H1 (cell line): Measurements from ENCODE around the gene FBLIM1. TPM values are rescaled to one million over a fixed set of nuclear protein-coding genes. Genes with fewer than 3 reads are reported as not detected.

Experiments
- CTCF ChIA-PET: fragments of 300-600 bp; sonication (Branson Sonifier 250); formaldehyde crosslinking; loops from one replicate; lab custom pipeline; 2021; ENCODE audit not compliant: partially characterized antibody; lab: Charles Lee
- POLR2A ChIA-PET: fragments of 300-600 bp; sonication (Branson Sonifier 250); formaldehyde crosslinking; loops from one replicate; lab custom pipeline; 2021; ENCODE audit warnings: inconsistent platforms; ENCODE audit not compliant: partially characterized antibody; lab: Charles Lee
- DNase-seq, 2 experiments: peaks; one replicate each; pipeline versions ENCODE4 v3.0.0 to v3.0.0-alpha.2; 2010 to 2022; ENCODE audit warnings: low spot score in 2 of 2, low read depth in 1 of 2, mixed read lengths in 1 of 2
- FAIRE-seq: peaks from 2 replicates; lab custom pipeline; 2011; peaks lifted over from hg19 to GRCh38; lab: Jason Lieb, UNC
- H2AFZ ChIP-seq: 2 replicates; pipeline ENCODE4 v1.8.1; 2012; ENCODE audit warnings: low read length, inconsistent platforms
- H2AK5ac ChIP-seq: 2 replicates; pipeline ENCODE4 v1.6.1; 2013; ENCODE audit warnings: low read depth, low read length
- H2BK120ac ChIP-seq: replicated peaks from 2 replicates; pipeline ENCODE3; 2013; ENCODE audit warnings: low read depth, low read length, inconsistent platforms
- H2BK12ac ChIP-seq: 2 replicates; pipeline ENCODE4 v1.6.1; 2013; ENCODE audit warnings: low read depth, low read length
- H2BK15ac ChIP-seq: 2 replicates; pipeline ENCODE4 v1.6.1; 2013; ENCODE audit warnings: low read length
- H2BK20ac ChIP-seq: 2 replicates; pipeline ENCODE4 v1.6.1; 2013; ENCODE audit warnings: low read length
- H2BK5ac ChIP-seq: 2 replicates; pipeline ENCODE4 v1.6.1; 2013; ENCODE audit warnings: low read depth, low read length
- H3K14ac ChIP-seq: 2 replicates; pipeline ENCODE4 v1.6.1; 2013; ENCODE audit warnings: inconsistent platforms; ENCODE audit not compliant: insufficient read length
- H3K18ac ChIP-seq: 2 replicates; pipeline ENCODE4 v1.6.1; 2013; ENCODE audit warnings: low read length; ENCODE audit errors: extremely low read depth
- H3K23ac ChIP-seq: 2 replicates; pipeline ENCODE4 v1.6.1; 2013; ENCODE audit warnings: inconsistent platforms; ENCODE audit not compliant: insufficient read length
- H3K23me2 ChIP-seq: 2 replicates; pipeline ENCODE4 v1.6.1; 2013; ENCODE audit warnings: low read depth, low read length
- H3K27ac ChIP-seq: 2 replicates; pipeline ENCODE4 v1.6.1; 2011; ENCODE audit warnings: low read depth, low read length, inconsistent platforms
- H3K27me3 ChIP-seq, 4 experiments: replicated peaks in 1 of 4; 1 replicate in 1 of 4; 2 replicates in 3 of 4; pipeline versions ENCODE4 v1.6.1 to v1.8.1; 2011 to 2013; ENCODE audit warnings: low read length in 3 of 4, mild to moderate bottlenecking in 3 of 4, inconsistent platforms in 2 of 4, mixed read lengths in 2 of 4, moderate library complexity in 1 of 4; ENCODE audit not compliant: control insufficient read depth in 3 of 4, insufficient read depth in 3 of 4; ENCODE audit errors: extremely low read depth in 1 of 4
- H3K36me3 ChIP-seq, 4 experiments: 2 replicates each; pipeline versions ENCODE4 v1.6.1 to v1.8.1; 2011 to 2013; ENCODE audit warnings: mild to moderate bottlenecking in 4 of 4, low read length in 3 of 4, moderate library complexity in 2 of 4, control low read depth in 1 of 4, inconsistent platforms in 1 of 4; ENCODE audit not compliant: insufficient read depth in 4 of 4, control insufficient read depth in 2 of 4
- H3K4ac ChIP-seq: replicated peaks from 2 replicates; pipeline ENCODE3; 2013; ENCODE audit warnings: low read length, low read depth, mixed read lengths, inconsistent platforms; ENCODE audit not compliant: insufficient read length
- H3K4me1 ChIP-seq, 4 experiments: replicated peaks in 1 of 4; 1 replicate in 1 of 4; 2 replicates in 3 of 4; pipeline versions ENCODE4 v1.6.1 to v1.8.1; 2011 to 2013; ENCODE audit warnings: low read length in 3 of 4, inconsistent platforms in 2 of 4, mixed read lengths in 1 of 4; ENCODE audit not compliant: insufficient read depth in 4 of 4, control insufficient read depth in 3 of 4
- H3K4me2 ChIP-seq, 2 experiments: 2 replicates each; pipeline versions ENCODE4 v1.6.1 to v1.8.1; 2011 to 2013; ENCODE audit warnings: low read depth in 2 of 2, low read length in 2 of 2, control low read depth in 1 of 2, inconsistent platforms in 1 of 2, mild to moderate bottlenecking in 1 of 2; ENCODE audit not compliant: insufficient read depth in 1 of 2
- H3K4me3 ChIP-seq, 4 experiments: fragments of 200-600, 300-600 bp in 1 of 4; sonication (generic), shearing (Covaris generic), sonication (Bioruptor Twin) in 1 of 4; 2 replicates each; pipeline versions ENCODE4 v1.5.1 to v1.8.1; 2011 to 2016; ENCODE audit warnings: low read length in 4 of 4, low read depth in 3 of 4, control low read depth in 2 of 4, inconsistent platforms in 2 of 4, mild to moderate bottlenecking in 2 of 4, mixed read lengths in 1 of 4, moderate library complexity in 1 of 4; ENCODE audit not compliant: insufficient read depth in 2 of 4; ENCODE audit errors: extremely low read depth in 1 of 4
- H3K56ac ChIP-seq: replicated peaks from 2 replicates; pipeline ENCODE3; 2013; ENCODE audit warnings: low read depth, mild to moderate bottlenecking, mixed read lengths, low read length, inconsistent platforms; ENCODE audit not compliant: insufficient read length
- H3K79me1 ChIP-seq: 2 replicates; pipeline ENCODE4 v1.6.1; 2013; ENCODE audit warnings: low read depth, low read length, control low read depth
- H3K79me2 ChIP-seq, 2 experiments: 2 replicates each; pipeline versions ENCODE4 v1.6.1 to v1.8.1; 2012 to 2013; ENCODE audit warnings: low read length in 2 of 2, mild to moderate bottlenecking in 2 of 2, inconsistent platforms in 1 of 2; ENCODE audit not compliant: insufficient read depth in 2 of 2, control insufficient read depth in 1 of 2
- H3K9ac ChIP-seq, 4 experiments: replicated peaks in 1 of 4; 1 replicate in 1 of 4; 2 replicates in 3 of 4; pipeline versions ENCODE4 v1.6.1 to v1.8.1; 2011 to 2013; ENCODE audit warnings: low read depth in 3 of 4, low read length in 3 of 4, control low read depth in 2 of 4, mild to moderate bottlenecking in 2 of 4, moderate library complexity in 2 of 4, inconsistent platforms in 1 of 4; ENCODE audit errors: extremely low read depth in 1 of 4
- H3K9me3 ChIP-seq, 2 experiments: 2 replicates each; pipeline versions ENCODE4 v1.6.1 to v1.8.1; 2012 to 2013; ENCODE audit warnings: mild to moderate bottlenecking in 2 of 2, moderate library complexity in 2 of 2, control low read depth in 1 of 2, inconsistent platforms in 1 of 2, low read depth in 1 of 2, low read length in 1 of 2, mixed read lengths in 1 of 2; ENCODE audit not compliant: insufficient read depth in 2 of 2
- H4K20me1 ChIP-seq, 2 experiments: replicated peaks in 1 of 2; 2 replicates each; pipeline versions ENCODE3 to v1.8.1; 2011 to 2013; ENCODE audit warnings: inconsistent platforms in 2 of 2, low read length in 2 of 2, mild to moderate bottlenecking in 1 of 2; ENCODE audit not compliant: insufficient read depth in 2 of 2, control insufficient read depth in 1 of 2
- H4K5ac ChIP-seq: 2 replicates; pipeline ENCODE4 v1.6.1; 2013; ENCODE audit warnings: low read length, low read depth, mixed read lengths, inconsistent platforms; ENCODE audit not compliant: insufficient read length
- H4K8ac ChIP-seq: 2 replicates; pipeline ENCODE4 v1.8.0; 2013; ENCODE audit warnings: mild to moderate bottlenecking, moderate library complexity, low read length, inconsistent platforms; ENCODE audit not compliant: insufficient read depth; ENCODE audit errors: extremely low read depth
- H4K91ac ChIP-seq: replicated peaks from 2 replicates; pipeline ENCODE3; 2013; ENCODE audit warnings: low read length, mixed read lengths, inconsistent platforms; ENCODE audit not compliant: insufficient read length
- CEBPB ChIP-seq: IDR thresholded peaks from 2 replicates; pipeline ENCODE4 v1.6.1; 2012; ENCODE audit warnings: low read depth, low read length
- HDAC2 ChIP-seq, 2 experiments: fragments of 300-600 bp in 1 of 2; sonication (generic) in 1 of 2; IDR thresholded peaks; 2 replicates each; pipeline ENCODE4 v1.6.1; 2011 to 2012; ENCODE audit warnings: low read depth in 2 of 2, low read length in 2 of 2, mild to moderate bottlenecking in 2 of 2, moderate library complexity in 2 of 2, borderline replicate concordance in 1 of 2, inconsistent platforms in 1 of 2
- PHF8 ChIP-seq: fragments of 200-600 bp; sonication (generic); conservative IDR thresholded peaks from 2 replicates; pipeline ENCODE4 v1.7.1; 2012; ENCODE audit warnings: low read depth, mild to moderate bottlenecking, inconsistent platforms, low read length, moderate library complexity
- POLR2A ChIP-seq, 2 experiments: IDR thresholded peaks; 1 replicate in 1 of 2; 2 replicates in 1 of 2; pipeline ENCODE4 v1.6.1; 2011; ENCODE audit warnings: low read depth in 2 of 2, low read length in 2 of 2, mild to moderate bottlenecking in 2 of 2; ENCODE audit errors: control extremely low read depth in 1 of 2
- POU5F1 ChIP-seq: IDR thresholded peaks from 2 replicates; pipeline ENCODE4 v1.6.1; 2011; ENCODE audit warnings: low read depth, mild to moderate bottlenecking, low read length, moderate library complexity
- SIX5 ChIP-seq: IDR thresholded peaks from 2 replicates; pipeline ENCODE4 v1.6.1; 2011; ENCODE audit warnings: mild to moderate bottlenecking, low read depth, low read length
- SRF ChIP-seq: IDR thresholded peaks from 2 replicates; pipeline ENCODE4 v1.6.1; 2011; ENCODE audit warnings: mild to moderate bottlenecking, low read depth, low read length, moderate library complexity
- TAF7 ChIP-seq: optimal IDR thresholded peaks from 2 replicates; pipeline ENCODE3; 2011; ENCODE audit warnings: low read depth, mild to moderate bottlenecking, inconsistent platforms, low read length, moderate library complexity, borderline replicate concordance
- TCF12 ChIP-seq: IDR thresholded peaks from 2 replicates; pipeline ENCODE4 v1.6.1; 2011; ENCODE audit warnings: low read depth, mild to moderate bottlenecking, low read length
- whole genome bisulfite sequencing, 2 experiments: shearing (Covaris generic) in 1 of 2; methylation state at CpG; one replicate each; pipeline versions ENCODE4 v1.1.6 to v1.1.7; 2013 to 2015; ENCODE audit warnings: low lambda C conversion rate in 2 of 2, mixed read lengths in 2 of 2, inconsistent platforms in 1 of 2, low coverage in 1 of 2, missing lambda C conversion rate in 1 of 2; ENCODE audit not compliant: insufficient replicate concordance in 2 of 2, insufficient coverage in 1 of 2, insufficient read length in 1 of 2; ENCODE audit errors: extremely low coverage in 1 of 2, missing lambda C conversion rate in 1 of 2; 5-methylcytosine and 5-hydroxymethylcytosine counted together
- polyA plus RNA-seq, 7 experiments: library from polyadenylated mRNA; depleted of rRNA in 3 of 7; stranded (reverse) in 5 of 7; unstranded in 2 of 7; fragments of >200 nt in 5 of 7; fragments of 200-250 nt in 2 of 7; gene quantifications; 1 replicate in 5 of 7; 2 replicates in 1 of 7; 4 replicates in 1 of 7; pipeline versions ENCODE4 v1.2.1 to v1.2.3, GENCODE V29; 2011 to 2013; ENCODE audit warnings: missing spikeins in 2 of 7, mixed read lengths in 2 of 7
- total RNA-seq: library from RNA; stranded (reverse); fragmentation: NEBNext Ultra II Directional; extraction: Animal tissue kit (Norgen Biotek cat#: 25700); gene quantifications from 2 replicates; pipeline ENCODE4 v1.2.1, GENCODE V29; 2021
- TF ChIP-seq, protein P1 (sequence below), 3 experiments: IDR thresholded peaks; 1 replicate in 2 of 3; 2 replicates in 1 of 3; pipeline versions ENCODE4 v1.5.1 to v1.6.1; 2011; ENCODE audit warnings: low read length in 3 of 3, mild to moderate bottlenecking in 3 of 3, inconsistent platforms in 2 of 3, low read depth in 1 of 3, moderate library complexity in 1 of 3; ENCODE audit not compliant: insufficient read depth in 1 of 3; ENCODE audit errors: control extremely low read depth in 1 of 3

Gene FBLIM1
- total and polyA plus RNA-seq, 2 of the 8 experiments (the other 6 are each of a cell fraction or from before 2014, with no cell fraction given) = 66.6 to 66.7 TPM

DNA sequence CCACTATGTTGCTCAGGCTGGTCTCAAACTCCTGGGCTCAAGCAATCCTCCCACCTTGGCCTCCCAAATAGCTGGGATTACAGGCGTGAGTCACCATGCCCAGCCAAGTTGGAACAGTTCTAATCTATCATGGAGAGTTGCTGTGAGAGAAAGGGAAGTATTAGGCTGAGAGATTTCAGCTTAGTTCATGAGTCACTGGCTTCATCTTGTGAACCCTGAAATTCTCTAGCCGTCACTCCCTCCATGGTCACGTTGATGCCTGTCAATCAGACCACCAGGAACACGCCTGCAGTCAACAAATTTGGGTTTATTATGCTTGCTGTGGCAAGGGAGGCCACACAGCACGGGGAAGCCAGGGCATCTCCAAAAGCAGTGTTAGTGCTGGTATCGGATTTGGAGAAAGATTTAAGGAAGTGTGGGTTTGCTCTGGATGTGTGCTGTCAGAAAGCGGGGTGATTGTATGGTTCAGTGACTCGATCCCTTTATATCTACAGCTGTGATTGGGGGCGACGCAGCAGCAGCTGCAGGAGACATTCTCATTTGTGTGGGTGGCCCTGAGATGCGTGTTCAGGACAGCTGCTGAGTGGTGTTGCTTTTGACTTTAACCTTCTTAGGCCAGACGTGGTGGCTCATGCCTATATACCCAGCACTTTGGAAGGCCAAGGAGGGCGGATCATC is 30.2 kb downstream of the FBLIM1 start:
- H3K4me2 ChIP-seq = no peak overlapping the region
- no peak overlapping the region for H3K27ac ChIP-seq
- ChIA-PET POLR2A (interaction anchor here (0.7 to 3.5 kb wide), 3 partner anchors 11 to 31 kb away, joined by 3 to 10 read pairs (median 3); no protein-coding TSS in a partner anchor), CTCF (interaction anchor here (0.6 to 1.5 kb wide), 10 partner anchors 13 to 268 kb away, joined by 3 to 4 read pairs (median 3); no protein-coding TSS in a partner anchor)
- peaks cover 6 to 8% (median 7%) of the 10 kb centered on the region in 4 experiments; a peak in 6 of 8 replicates for H3K36me3 ChIP-seq
- FAIRE-seq = no peak
- no peak overlapping the region for H4K91ac ChIP-seq
- H4K5ac ChIP-seq = no peak overlapping the region
- H3K23me2 ChIP-seq = no peaks in the 10 kb centered on the region
- no peak overlapping the region for H3K4me3 ChIP-seq
- H3K9me3 ChIP-seq = no peaks in the 10 kb centered on the region
- H2AFZ ChIP-seq = no peak overlapping the region
- no peaks in the 10 kb centered on the region for H3K4me1 ChIP-seq
- H3K79me2 ChIP-seq = no peaks in the 10 kb centered on the region
- no peak overlapping the region for H3K18ac ChIP-seq
- H3K79me1 ChIP-seq = no peaks in the 10 kb centered on the region
- H2BK15ac ChIP-seq = no peak overlapping the region
- peaks cover 0 to 2% of the 10 kb centered on the region in 2 experiments for H4K20me1 ChIP-seq
- no peak overlapping the region for H2BK120ac ChIP-seq
- DNase-seq = no peak
- no peak overlapping the region for H2AK5ac ChIP-seq
- 0 out of 2 replicates have a peak overlapping the region, but pooled peaks have one; percentile 68 for H2BK12ac ChIP-seq
- no peak overlapping the region; the same call in 1 of the 2 replicates for H2BK5ac ChIP-seq
- no peak overlapping the region for H3K56ac ChIP-seq
- H3K9ac ChIP-seq = no peak overlapping the region
- 91% methylated on average over 13 of the region's 13 CpGs; no CpG with 5 or more reads in 1 of the 2 experiments for WGBS, 2 experiments
- H4K8ac ChIP-seq = no peak overlapping the region
- no peak overlapping the region for H2BK20ac ChIP-seq
- no peak overlapping the region for H3K4ac ChIP-seq
- no peaks in the 10 kb centered on the region; a peak in 1 of 7 replicates for H3K27me3 ChIP-seq
- H3K14ac ChIP-seq = no peak overlapping the region
- H3K23ac ChIP-seq = no peak overlapping the region
- TF ChIP-seq POU5F1 (no peak), SIX5 (no peak), CEBPB (no peak), TCF12 (no peak), SRF (no peak), POLR2A (IDR thresholded peaks at IDR 0.05; ENCODE audit: control extremely low read depth in 1 of 2, low read depth in 2 of 2, low read length in 2 of 2) (no peak), TAF7 (no peak), PHF8 (no peak), HDAC2 (IDR thresholded peaks at IDR 0.05; ENCODE audit: borderline replicate concordance in 1 of 2, low read depth in 2 of 2, low read length in 2 of 2) (no peak)
- TF ChIP-seq, protein P1, sequence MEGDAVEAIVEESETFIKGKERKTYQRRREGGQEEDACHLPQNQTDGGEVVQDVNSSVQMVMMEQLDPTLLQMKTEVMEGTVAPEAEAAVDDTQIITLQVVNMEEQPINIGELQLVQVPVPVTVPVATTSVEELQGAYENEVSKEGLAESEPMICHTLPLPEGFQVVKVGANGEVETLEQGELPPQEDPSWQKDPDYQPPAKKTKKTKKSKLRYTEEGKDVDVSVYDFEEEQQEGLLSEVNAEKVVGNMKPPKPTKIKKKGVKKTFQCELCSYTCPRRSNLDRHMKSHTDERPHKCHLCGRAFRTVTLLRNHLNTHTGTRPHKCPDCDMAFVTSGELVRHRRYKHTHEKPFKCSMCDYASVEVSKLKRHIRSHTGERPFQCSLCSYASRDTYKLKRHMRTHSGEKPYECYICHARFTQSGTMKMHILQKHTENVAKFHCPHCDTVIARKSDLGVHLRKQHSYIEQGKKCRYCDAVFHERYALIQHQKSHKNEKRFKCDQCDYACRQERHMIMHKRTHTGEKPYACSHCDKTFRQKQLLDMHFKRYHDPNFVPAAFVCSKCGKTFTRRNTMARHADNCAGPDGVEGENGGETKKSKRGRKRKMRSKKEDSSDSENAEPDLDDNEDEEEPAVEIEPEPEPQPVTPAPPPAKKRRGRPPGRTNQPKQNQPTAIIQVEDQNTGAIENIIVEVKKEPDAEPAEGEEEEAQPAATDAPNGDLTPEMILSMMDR (IDR thresholded peaks at IDR 0.05; ENCODE audit: control extremely low read depth in 1 of 3, insufficient read depth in 1 of 3, low read depth in 1 of 3, low read length in 3 of 3) = no peak
